Stimulated activated CD8-positive, alpha-beta memory T cell treated with anti-CD3 and anti-CD28 coated beads, Interleukin-15, amount 100 ng/mL, for 4 hours (primary cell): ENCODE results near the gene VSIG10L.
A peak's percentile ranks its signal among the peaks of the same experiment; 100 is the strongest.

Experiments
- DNase-seq, 2 donors: peaks; one replicate each; pipeline ENCODE4 v3.0.0-alpha.2; 2020; ENCODE audit warnings: low read depth in 2 of 2

The VSIG10L gene

DNA sequence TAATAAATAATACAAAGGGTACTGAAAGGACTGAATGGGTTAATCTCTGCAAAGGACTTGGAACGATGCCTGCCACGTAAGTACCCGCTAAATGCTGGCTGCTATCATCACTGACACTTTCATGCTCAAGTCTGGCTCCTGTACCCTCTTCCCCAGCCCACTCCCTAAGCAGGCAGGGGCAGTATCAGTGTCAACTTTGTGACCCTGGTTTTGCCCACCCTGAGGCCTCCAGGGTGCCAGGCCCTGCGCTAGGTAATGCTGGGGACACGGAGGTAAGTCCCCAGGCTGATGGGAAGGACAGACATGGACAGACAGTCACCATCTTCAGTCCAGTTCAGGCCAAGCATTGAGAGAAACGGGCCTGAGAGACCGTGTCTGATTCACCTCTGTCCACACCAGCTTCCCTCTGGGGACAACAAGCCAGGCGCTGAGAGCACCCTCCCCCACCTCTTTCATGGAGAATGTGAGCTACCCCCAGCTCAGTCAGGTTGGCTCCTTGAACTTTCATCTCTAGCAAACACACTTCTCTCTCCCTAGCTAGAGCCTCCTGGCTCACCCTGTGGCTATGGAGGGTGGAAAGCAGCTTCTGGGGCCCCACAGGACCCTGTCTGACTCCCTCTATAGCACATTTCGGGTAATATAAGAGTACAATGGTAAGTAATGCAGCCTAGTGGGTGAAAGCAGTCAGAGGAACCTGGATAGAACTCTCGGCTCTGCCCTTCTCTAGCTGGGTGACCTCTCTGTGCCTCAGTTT is 23.4 kb upstream of the VSIG10L start:
- DNase-seq = no peak

DNA sequence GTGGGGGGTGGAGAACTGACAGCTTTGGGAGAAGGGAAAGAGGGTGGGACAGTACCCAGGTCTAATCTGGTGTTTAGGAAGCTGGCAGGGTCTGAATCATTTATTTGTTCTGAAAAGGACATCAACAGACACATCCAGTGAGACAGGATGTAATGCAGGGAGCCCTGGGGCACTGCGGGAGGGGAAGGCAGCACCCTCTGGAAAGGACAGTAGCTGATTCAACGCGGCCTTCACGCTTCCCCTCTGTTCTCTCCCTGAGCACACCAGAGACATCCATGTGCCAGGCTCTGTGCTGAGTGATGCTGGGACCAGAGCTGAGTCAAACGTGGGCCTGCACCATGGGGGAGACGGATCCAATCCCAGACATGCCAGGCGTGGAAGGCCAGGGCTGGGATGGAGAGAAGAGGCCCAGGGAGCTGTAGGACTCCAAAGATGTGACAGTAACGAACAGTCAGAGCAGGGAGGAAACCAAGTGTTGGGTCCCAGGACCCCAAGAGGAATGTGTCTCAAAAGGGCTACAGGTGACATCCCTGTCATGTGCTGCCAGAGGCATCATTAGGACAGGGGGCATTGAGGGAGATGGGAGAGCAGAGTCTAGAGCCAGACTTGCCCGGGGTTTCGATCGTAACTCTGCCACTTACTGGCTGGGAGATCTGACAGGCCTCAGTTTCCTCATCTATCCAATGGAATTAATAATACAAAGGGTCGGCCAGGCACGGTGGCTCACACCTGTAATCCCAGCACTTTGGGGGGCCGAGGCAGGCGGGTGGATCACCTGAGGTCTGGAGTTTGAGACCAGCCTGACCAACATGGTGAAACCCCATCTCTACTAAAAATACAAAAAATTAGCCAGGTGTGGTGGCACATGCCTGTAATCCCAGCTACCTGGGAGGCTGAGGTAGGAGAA is 22.5 kb upstream of the VSIG10L start:
- no peak for DNase-seq

DNA sequence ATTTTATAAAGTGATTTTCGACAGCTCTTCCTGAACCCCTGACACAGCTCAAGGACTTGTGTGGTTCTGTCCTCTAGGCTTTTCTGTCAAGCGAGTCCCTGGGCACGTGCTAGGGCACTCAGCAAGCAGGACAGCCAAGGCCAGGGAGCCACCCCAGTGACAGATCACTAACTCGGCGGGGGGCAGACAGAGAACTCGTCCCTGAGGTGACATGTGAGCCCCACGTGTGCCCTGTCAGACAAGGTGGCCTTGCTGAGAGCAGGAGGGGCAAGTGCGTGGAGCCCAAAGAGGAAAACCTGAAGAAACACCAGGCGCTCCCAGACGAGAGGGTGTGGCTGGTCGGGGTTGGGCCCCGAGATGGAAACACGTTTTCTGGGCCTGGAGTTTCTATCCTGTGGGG is 19.3 kb upstream of the VSIG10L start:
- no peak for DNase-seq

DNA sequence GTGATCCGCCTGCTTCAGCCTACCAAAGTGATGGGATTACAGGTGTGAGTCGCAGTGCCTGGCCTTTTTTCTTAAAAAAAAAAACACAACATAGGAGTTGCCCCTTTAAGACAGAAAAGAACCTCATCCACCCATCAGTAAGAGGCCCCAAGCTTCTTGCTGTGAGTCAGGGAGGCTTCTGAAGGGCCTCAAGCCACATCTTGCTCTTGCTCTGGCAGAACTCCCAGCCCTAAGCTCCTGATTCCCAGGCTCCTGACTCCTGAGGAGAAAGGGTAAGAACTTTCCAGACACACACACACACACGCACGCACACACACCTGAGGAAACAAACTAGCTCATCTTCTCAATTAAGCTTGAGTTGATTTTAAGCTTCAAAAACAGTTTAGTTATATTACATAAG is 17.4 kb upstream of the VSIG10L start:
- DNase-seq = no peak

DNA sequence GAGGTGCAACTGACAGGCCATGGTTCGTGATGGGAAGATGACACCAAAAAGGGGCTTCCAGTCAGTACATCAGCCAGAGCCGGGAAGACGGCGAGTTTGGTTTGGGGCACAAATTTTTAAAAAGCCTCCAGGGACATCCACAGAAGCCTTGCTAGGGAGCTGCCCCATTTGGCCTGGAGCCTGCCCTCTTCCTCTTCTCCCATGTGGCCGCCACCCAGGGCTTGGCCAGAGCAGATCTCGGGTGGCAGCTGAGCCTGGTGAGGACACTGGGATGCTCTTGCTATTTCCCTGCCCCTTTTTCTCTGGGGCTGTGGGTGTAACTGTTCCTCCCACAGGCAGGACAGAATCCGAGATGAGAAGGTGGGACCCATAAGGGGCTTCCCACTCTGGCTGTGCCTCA is 16.0 kb upstream of the VSIG10L start:
- DNase-seq = no peak

DNA sequence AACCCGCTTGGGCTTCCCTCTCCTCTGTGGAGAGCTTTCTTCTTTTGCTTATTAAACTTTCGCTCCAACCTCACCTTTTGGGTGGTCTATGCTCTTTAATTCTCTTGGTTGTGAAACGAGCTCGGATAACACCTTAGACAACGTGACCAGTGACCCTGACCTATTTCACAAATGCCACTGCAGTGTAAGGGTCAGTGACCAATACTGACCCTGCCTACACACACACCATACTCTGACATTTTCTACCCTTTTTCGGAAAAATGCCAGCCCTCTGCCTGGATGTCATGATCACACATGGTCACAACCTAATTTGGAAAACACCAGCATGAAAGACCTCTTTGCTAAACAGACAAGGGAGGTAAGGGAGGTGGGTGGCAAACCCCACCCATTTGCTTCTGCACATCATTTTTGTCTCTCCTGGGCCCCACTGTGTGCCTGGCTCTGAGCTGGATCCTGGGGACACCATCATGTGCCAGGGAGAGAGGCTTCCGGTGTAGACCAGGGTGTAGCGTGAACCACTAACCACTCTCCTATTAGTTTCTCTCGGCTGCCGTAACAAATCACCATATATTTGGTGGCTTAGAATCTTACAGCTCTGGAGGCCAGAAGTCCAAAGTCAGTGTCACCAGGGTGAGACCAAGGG is 14.3 kb upstream of the VSIG10L start:
- DNase-seq = no peak

DNA sequence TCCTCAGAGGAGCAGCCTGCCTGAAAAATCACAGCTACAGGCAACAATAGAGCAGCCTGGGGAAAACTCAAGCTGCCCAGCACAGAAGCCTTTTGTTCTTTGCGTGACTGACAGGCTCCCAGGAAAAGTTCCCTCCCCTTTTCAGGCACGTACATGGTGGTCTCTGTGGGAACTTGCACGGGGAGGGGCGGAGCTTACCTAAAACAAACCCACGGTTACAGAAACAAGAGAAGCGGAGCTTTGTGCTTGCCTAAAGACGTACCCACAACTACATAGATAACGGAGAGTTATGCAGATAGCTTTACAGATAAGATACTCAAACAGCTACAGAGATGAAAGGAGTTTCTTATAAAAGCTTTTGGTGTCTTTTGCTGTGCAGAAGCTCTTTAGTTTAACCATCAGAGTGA is 12.8 kb upstream of the VSIG10L start:
- no peak for DNase-seq

DNA sequence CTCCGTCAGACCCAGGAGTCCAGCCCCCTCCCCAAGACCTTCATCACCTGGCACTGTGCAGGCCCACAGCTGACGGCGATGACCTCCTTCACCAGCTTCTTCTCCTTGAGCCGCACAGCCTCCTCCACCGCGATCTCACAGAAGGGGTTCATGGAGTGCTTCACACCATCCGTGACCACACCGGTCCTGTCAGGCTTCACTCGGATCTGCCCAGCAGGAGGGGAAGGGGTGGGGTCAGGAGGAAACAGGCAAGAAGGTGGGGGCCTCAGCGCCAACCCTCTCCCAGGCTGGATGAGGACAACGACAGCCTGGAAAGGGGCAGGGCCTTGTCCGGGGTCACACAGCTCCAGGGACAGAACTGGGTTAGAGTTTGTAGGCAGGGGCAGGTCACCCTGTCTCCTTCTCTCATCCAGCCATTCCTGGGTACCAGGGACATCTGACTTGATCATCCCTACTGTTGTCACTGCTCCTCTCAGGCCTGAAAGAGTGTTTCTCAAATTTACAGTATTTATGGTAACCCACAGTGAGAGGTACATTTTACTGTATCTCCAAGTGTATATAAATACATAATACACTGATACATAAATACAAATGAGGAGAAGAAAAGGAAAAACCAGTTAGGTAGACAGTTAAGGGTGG is 12.3 kb upstream of the VSIG10L start:
- no peak for DNase-seq

DNA sequence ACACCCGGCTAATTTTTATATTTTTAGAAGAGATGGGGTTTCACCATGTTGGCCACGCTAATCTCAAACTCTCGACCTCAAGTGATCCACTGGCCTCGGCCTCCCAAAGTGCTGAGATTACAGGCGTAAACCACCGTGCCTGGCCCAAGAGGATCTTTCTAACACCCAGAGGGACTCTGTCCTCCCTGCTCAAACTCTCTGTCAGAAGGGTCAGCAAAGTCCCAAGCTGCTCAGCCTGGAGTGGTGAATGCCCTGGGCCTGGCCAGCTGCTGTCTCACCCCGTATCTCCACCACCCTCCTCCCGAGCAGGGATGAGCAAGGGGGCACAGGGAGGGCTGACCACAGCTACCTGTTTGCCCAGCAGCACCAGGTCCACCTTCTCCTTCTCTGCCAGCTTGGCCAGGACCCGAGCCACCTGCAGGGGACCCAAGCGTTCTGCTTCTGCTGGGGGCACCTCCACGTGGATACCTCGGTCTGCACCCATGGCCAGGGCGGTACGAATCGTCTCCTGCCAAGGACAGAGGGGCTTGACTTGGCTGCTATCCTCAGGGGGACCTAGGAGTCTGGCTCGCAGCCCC is 10.9 kb upstream of the VSIG10L start:
- DNase-seq = no peak

DNA sequence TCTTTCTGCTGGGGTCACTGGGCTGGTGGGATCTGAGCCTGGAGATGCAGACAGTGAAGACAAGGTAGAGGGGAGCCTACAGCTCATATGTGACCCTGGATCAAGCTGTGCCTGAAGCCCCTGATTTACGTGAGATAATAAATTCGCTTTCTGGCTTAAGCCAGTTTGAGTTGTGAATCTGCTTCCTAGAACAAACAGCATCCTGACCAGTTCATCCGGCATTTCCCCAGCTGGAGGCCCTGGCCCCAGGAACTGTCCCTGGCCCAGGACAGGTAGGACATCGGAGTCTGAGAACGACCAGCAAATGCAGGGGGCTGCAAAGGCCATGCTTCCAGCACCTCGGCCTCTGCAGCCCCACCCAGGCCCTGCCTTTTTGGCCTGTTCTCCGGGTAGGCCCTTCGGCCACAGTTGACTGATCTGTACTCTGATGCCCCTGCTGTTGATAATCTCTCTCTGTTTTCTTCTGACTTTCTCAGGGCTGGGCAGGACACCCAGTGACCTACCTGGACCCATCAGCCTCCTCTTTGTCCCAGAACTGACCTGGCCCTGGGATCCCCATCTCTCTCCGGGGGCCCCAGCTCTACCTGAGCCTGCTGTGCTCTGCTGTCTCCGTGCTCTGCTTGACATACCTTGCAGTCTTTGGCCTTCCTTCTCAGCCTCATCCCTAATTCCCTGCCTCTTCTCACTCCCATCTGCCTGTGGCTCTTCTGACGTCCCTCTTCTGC is 9.5 kb upstream of the VSIG10L start:
- DNase-seq = no peak

DNA sequence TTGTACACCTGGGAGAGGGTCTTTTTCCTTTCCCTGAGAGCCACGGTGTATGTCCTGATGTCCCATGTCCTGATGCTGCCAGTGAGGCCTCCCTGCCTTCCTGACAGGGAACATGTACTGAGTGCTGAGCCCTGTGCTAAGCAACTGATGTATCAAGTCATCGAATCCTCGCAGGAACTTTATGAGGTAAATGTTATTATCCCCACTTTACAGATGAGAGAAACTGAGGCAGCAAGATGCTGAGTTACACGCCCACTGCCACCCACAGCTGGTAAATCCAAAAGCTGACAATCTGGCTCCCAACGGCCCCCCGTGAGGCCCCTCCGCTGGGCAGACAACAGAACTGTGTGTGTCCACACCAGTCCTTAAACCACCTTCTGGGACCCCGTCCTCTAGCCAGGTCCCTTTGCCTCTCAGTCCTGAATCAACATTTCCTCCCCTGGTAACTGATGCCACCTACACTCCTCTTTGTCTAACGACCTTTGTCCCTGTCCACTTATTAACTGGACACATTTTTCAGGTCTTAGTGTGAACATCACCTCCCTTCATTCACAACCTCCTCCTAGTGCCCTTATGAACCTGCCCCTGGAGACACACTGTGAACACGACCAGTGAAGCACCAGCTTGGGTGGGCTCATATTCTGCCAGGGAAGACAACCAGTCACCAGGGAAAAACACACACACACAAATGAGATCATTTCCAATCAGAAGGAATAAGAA is 5.4 kb upstream of the VSIG10L start:
- no peak for DNase-seq

DNA sequence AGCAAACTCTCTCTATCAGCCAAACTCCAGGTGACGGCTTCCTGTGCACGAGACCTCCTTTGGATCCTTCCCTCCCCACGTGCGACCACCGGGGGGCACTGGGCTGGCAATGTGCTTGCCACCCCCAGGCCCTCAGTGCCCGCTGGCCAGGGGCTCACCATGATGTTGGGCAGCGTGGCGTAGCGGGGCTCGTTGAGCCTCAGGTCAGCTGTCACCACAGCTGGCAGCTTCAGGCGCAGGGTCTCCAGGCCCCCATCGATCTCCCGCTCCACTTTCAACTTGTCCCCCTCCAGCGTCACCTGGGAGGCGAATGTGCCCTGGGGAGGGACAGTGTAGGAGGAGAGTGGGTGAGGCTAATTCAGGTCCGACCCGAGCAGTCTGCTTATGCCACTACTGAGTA is 4.8 kb upstream of the VSIG10L start:
- DNase-seq = no peak

DNA sequence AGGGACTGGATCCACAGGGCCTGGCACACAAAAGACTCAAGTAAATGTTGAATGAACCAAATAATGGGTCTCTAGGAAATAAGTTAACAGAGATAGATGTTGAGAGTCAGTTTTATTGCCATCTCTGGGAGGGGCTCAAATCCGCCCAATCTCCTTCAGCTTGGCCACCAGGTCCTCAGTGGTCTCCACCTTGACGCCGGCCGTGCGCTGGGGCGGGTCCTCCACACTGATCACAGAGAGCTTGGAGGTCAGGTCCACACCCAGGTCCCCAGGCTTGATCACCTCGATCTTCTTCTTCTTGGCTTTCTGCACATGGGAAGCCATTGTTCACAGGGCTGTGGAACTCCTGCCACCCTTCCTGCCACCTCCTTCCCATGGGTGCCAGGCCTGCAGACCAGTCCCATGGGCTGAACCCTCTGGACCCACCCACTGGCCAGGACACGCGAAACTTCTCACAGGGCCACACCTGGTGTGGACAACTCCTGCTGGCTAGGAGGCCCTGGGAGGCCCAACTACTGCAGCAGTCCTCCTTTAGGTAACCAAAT is 3.2 kb upstream of the VSIG10L start:
- DNase-seq = no peak

DNA sequence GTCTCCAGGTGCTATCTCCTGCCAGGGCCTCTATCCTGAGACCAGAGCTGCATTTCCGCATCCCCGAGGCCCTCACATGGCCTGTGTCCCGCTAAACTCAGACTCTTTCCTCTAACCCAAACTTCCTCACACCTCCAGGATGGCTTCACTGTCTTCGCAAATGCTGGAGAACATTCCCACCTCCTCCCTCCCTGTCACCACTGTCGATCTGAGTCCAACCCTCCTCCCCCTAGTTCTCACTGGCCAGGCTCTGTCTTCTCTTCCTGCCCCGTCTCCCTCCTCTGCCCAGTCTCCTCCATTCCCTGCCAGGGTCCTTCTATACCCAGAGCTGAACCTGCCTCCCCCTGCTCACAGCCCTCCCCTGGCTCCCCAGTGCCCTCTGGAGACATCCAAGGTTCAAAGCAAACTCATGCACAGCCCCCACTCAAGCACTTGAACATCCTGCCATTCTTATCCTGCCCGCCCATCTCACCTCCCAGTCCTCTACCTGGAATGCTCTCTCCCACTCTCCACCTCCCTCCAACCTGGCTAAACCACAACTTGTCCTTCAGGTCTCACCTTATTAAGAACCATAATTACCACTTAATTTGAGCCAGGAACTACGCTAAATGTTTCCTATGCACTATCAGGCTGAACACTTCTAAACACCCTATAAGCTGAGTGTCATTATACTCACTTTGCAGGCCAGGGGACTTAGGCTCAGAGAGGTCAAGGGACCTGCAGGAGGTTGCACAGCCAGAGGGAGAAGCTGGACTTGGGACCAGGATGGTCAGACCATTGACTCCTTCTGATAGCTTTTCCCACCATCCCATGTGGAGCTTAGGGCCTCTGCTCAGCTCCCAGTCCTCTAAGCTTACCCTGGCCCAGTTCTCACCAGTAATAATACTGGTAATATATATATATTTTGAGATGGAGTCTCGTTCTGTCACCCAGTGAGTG is 961 bp upstream of the VSIG10L start:
- no peak for DNase-seq

DNA sequence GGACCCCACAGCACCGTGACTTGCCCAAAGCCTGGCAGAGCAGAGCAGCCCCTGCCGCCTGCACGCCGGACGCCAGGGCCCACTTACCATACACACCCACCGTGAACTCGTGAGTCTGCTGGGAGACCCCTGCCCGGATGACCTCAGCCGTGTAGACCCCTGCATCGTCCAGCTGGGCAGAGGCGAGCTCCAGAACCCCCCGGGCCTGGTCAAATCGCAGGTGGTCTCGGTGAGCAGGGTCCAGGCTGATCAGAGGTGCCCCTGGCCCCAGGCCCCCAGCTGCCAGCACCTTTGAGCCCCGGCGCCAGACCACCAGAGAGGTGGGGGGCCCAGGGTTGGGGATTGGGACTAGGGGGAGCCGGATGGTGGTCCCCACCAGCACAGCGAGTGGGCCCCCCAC is 873 bp downstream of the VSIG10L start:
- DNase-seq = no peak

DNA sequence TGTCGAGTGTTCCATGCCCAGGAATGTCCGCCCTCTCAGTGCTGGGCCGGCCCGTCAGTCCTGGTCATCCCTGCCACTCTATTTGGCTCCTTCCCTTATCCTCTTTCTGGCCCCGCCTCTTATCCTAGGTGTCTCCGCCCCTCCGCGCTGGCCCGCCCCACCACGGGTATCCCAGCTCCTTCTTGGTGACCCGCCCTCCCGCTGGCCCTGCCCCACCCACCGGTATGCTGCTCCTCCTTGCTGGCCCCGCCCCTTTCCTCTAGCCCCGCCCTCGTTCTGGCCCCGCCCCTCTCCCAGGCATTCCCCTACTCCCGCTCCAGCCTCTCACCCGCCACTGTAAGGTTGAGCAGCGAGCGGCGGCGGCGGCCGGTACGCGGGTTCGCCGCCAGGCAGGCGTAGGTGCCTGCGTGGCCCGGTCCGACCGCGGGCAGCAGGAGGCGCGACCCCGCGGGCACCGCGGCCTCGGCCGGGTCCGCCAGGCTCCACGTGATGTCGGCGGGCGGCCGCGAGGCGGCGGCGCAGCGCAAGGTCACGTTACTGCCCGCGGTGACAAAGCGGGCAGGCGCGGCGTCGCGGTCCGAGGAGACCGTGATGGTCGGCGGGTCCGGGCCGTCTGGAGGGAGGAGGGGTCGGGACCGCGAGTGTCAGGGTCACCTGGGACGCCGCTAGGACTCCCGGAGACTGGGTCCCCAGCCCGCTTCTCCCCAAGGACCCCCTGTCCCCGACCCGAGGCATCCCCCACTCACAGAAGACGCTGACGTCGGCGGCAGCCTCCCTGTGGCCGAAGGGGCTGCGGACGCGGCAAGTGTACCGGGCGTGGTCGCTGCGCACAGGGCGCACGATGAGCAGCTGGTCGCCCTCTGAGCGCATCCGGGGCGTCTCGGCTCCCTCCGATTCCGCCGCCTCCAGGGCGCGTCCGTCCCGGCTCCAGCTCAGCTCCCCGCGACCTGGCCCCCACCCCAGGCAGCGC is 2.0 kb downstream of the VSIG10L start:
- DNase-seq = peak; percentile 84 to 87

DNA sequence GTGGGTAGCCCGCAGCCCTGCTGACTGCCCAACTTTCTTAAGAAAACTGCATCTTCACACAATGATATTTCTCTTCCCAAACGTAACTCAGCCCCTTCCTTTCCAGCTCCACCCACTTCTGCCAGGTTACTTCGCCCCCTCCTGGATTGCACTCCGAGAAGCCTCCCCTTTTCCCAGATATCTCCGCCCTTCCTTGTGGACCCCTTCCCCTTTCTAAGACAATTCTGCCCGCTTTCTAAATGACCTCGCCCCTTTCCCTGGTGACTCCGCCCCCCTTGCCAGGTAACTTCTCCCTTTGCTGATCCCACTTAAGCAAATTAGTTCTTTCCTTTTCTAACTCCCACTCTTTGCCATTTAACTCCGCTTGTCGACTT is 2.6 kb downstream of the VSIG10L start:
- no peak for DNase-seq
